Measurements from ENCODE around the gene USP9X. TPM values are rescaled to one million over a fixed set of nuclear protein-coding genes. Genes with fewer than 3 reads are reported as not detected.

USP9X gene
- total and polyA plus RNA-seq, 2 donors (not counting 3 experiments of a cell fraction or from before 2014, with no cell fraction given): 13.7 to 66.8 TPM

GRCh38 chrX:41167888-41168287 is 82.6 kb downstream of the USP9X start:
- H2AFZ ChIP-seq (ENCODE audit: low read depth, low read length): no peak overlapping the region
- no peaks in the 10 kb centered on the region for H3K9me3 ChIP-seq (replicated peaks; ENCODE audit: control insufficient read depth, insufficient read depth, low read length)
- dilution Hi-C loops (cut with MboI; ENCODE audit: extremely low pct_ligation_motif_present, low sequenced_read_pairs): no loop called here
- H3K27ac ChIP-seq (ENCODE audit: insufficient read depth, low read depth, low read length): no peak overlapping the region
- H3K9me1 ChIP-seq (replicated peaks; ENCODE audit: control insufficient read depth, extremely low read depth, insufficient read depth, low read length): no peaks in the 10 kb centered on the region
- peaks cover 12% of the 10 kb centered on the region for H3K4me1 ChIP-seq (ENCODE audit: control insufficient read depth, extremely low read depth, insufficient read depth, low read length)
- H3K36me3 ChIP-seq (ENCODE audit: control insufficient read depth in 2 of 2, extremely low read depth in 1 of 2, insufficient read depth in 2 of 2, low read length in 2 of 2): no peaks in the 10 kb centered on the region
- peak; percentile 21 for DNase-seq (ENCODE audit: low read depth, low spot score)
- peak overlapping the region; percentile 31 for H3K4me2 ChIP-seq (ENCODE audit: insufficient read depth, low read length)
- no peaks in the 10 kb centered on the region for H4K20me1 ChIP-seq (replicated peaks; ENCODE audit: control insufficient read depth, extremely low read depth, insufficient read depth, low read length)
- CTCF ChIA-PET: interaction anchor here (2.0 kb wide), 1 partner anchor 12 kb away, joined by 9 read pairs; no protein-coding TSS in a partner anchor
- no TSS peak for BruUV-seq (replicated peaks)
- FAIRE-seq: peak; percentile 85
- no peak for TF ChIP-seq POLR2AphosphoS5 (IDR thresholded peaks at IDR 0.05; ENCODE audit: insufficient read depth, low read depth, low read length)
- peak; percentile 11 for TF ChIP-seq FOS (IDR thresholded peaks at IDR 0.05; ENCODE audit: borderline replicate concordance, insufficient read depth, low read length)
- intact Hi-C loops (cut with micrococcal nuclease): no loop called here
- no peak overlapping the region for H3K4me3 ChIP-seq (replicated peaks in 1 of 3; ENCODE audit: insufficient read depth in 1 of 3, low read depth in 1 of 3, low read length in 3 of 3)
- no peak overlapping the region for H3K9ac ChIP-seq (replicated peaks; ENCODE audit: extremely low read depth, insufficient read depth, low read length)
- no peaks in the 10 kb centered on the region for H3K79me2 ChIP-seq (ENCODE audit: control insufficient read depth, insufficient read depth, low read length)
- no peaks in the 10 kb centered on the region for H3K27me3 ChIP-seq (ENCODE audit: control insufficient read depth in 2 of 2, insufficient read depth in 2 of 2, low read length in 2 of 2)
- POLR2A ChIA-PET: no interaction called here

DNA sequence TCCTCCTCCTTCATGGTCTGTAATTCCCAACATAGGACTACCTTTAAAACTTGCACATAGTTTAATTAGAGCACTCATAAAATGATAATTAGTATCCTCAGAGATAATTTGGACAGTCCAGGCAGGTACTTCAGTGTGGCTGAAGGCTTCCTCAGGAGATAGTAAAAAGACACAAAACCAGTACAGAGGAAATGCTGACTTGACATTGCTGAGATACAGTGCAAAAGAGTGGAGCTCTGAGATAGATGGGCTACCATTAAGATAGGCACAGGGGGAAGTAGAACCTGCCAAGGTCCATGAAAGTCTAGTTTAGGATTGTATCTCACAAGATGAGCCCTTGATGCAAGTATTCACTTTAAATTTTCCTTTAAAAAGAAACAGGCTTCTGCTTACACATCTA is 91.0 kb downstream of the USP9X start:
- Histone ChIP-seq H3K4me2 (ENCODE audit: insufficient read depth, low read length) (no peak overlapping the region), H3K27ac (ENCODE audit: insufficient read depth, low read depth, low read length) (no peak overlapping the region), H2AFZ (ENCODE audit: low read depth, low read length) (no peak overlapping the region), H3K4me1 (ENCODE audit: control insufficient read depth, extremely low read depth, insufficient read depth, low read length) (peaks cover 3% of the 10 kb centered on the region), H3K27me3 (ENCODE audit: control insufficient read depth in 2 of 2, insufficient read depth in 2 of 2, low read length in 2 of 2) (no peaks in the 10 kb centered on the region), H4K20me1 (replicated peaks; ENCODE audit: control insufficient read depth, extremely low read depth, insufficient read depth, low read length) (no peaks in the 10 kb centered on the region), H3K9me3 (replicated peaks; ENCODE audit: control insufficient read depth, insufficient read depth, low read length) (no peaks in the 10 kb centered on the region), H3K4me3 (replicated peaks in 1 of 3; ENCODE audit: insufficient read depth in 1 of 3, low read depth in 1 of 3, low read length in 3 of 3) (no peak overlapping the region), H3K79me2 (ENCODE audit: control insufficient read depth, insufficient read depth, low read length) (peaks cover 7% of the 10 kb centered on the region), H3K9me1 (replicated peaks; ENCODE audit: control insufficient read depth, extremely low read depth, insufficient read depth, low read length) (no peaks in the 10 kb centered on the region), H3K9ac (replicated peaks; ENCODE audit: extremely low read depth, insufficient read depth, low read length) (no peak overlapping the region), H3K36me3 (ENCODE audit: control insufficient read depth in 2 of 2, extremely low read depth in 1 of 2, insufficient read depth in 2 of 2, low read length in 2 of 2) (no peaks in the 10 kb centered on the region)
- intact Hi-C loops (cut with micrococcal nuclease): no loop called here
- no TSS peak for BruUV-seq (replicated peaks)
- TF ChIP-seq GATA2 (IDR thresholded peaks at IDR 0.05; ENCODE audit: insufficient read depth, insufficient read length, low read depth, low read length) (no peak), JUN (IDR thresholded peaks at IDR 0.05; ENCODE audit: borderline replicate concordance, insufficient read depth, insufficient read length, low read depth) (no peak), MAX (IDR thresholded peaks at IDR 0.05; ENCODE audit: insufficient read depth, insufficient read length) (no peak), MYC (IDR thresholded peaks at IDR 0.05; ENCODE audit: low read depth, low read length) (no peak), EZH2 (IDR thresholded peaks at IDR 0.05; ENCODE audit: borderline replicate concordance, low read depth, low read length, severe bottlenecking) (no peak), POLR2AphosphoS5 (IDR thresholded peaks at IDR 0.05; ENCODE audit: insufficient read depth, low read depth, low read length) (no peak), POLR2A (IDR thresholded peaks at IDR 0.05; ENCODE audit: low read depth, low read length) (no peak), FOS (IDR thresholded peaks at IDR 0.05; ENCODE audit: borderline replicate concordance, insufficient read depth, low read length) (no peak)
- TF ChIP-seq, protein P1, sequence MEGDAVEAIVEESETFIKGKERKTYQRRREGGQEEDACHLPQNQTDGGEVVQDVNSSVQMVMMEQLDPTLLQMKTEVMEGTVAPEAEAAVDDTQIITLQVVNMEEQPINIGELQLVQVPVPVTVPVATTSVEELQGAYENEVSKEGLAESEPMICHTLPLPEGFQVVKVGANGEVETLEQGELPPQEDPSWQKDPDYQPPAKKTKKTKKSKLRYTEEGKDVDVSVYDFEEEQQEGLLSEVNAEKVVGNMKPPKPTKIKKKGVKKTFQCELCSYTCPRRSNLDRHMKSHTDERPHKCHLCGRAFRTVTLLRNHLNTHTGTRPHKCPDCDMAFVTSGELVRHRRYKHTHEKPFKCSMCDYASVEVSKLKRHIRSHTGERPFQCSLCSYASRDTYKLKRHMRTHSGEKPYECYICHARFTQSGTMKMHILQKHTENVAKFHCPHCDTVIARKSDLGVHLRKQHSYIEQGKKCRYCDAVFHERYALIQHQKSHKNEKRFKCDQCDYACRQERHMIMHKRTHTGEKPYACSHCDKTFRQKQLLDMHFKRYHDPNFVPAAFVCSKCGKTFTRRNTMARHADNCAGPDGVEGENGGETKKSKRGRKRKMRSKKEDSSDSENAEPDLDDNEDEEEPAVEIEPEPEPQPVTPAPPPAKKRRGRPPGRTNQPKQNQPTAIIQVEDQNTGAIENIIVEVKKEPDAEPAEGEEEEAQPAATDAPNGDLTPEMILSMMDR (IDR thresholded peaks at IDR 0.05; ENCODE audit: extremely low read depth in 1 of 2, insufficient read depth in 1 of 2, low read depth in 1 of 2, low read length in 2 of 2): no peak
- ChIA-PET CTCF (no interaction called here), POLR2A (no interaction called here)
- no peak for FAIRE-seq
- dilution Hi-C loops (cut with MboI; ENCODE audit: extremely low pct_ligation_motif_present, low sequenced_read_pairs): no loop called here
- no peak for DNase-seq (ENCODE audit: low read depth, low spot score)
